A673 (cell line): ENCODE results near the gene GBGT1. TPM values are rescaled to one million over a fixed set of nuclear protein-coding genes. Genes with fewer than 3 reads are reported as not detected.

ENCODE experiments used
- BruUV-seq: library from RNA; stranded (reverse); fragments of 400-500 nt; replicated peaks from 2 replicates; lab custom pipeline; 2021; lab: Mats Ljungman, UMichigan
- CTCF ChIA-PET: fragments of 300-600 bp; sonication (Branson Sonifier 250); formaldehyde crosslinking; loops from one replicate; lab custom pipeline; 2022; ENCODE audit warnings: antibody characterized with exemption; lab: Charles Lee
- POLR2A ChIA-PET: fragments of 300-600 bp; sonication (Branson Sonifier 250); formaldehyde crosslinking; loops from one replicate; lab custom pipeline; 2022; ENCODE audit warnings: antibody characterized with exemption; ENCODE audit not compliant: low non-redundant PET; lab: Charles Lee
- DNase-seq: peaks from one replicate; pipeline ENCODE4 v3.0.0-alpha.2; 2015; ENCODE audit warnings: low spot score
- H3K27ac ChIP-seq: fragments of 200-600 bp; sonication (generic); 2 replicates; pipeline ENCODE4 v1.5.1; 2016; ENCODE audit warnings: mixed run types, low read depth, mild to moderate bottlenecking, mixed read lengths, antibody characterized with exemption, low read length; ENCODE audit not compliant: poor library complexity, severe bottlenecking
- H3K27me3 ChIP-seq: fragments of 200-600 bp; sonication (generic); replicated peaks from 2 replicates; pipeline ENCODE4 v1.6.1; 2017; ENCODE audit warnings: mixed run types, low read depth, mild to moderate bottlenecking, mixed read lengths, antibody characterized with exemption, low read length; ENCODE audit not compliant: insufficient read depth, poor library complexity
- H3K36me3 ChIP-seq: fragments of 200-600 bp; sonication (generic); 2 replicates; pipeline ENCODE4 v1.6.1; 2016; ENCODE audit warnings: mixed run types, mild to moderate bottlenecking, mixed read lengths, antibody characterized with exemption, low read length; ENCODE audit not compliant: insufficient read depth, poor library complexity, severe bottlenecking
- H3K4me1 ChIP-seq: fragments of 200-600 bp; sonication (generic); 2 replicates; pipeline ENCODE4 v1.6.1; 2017; ENCODE audit warnings: mixed run types, mild to moderate bottlenecking, mixed read lengths, antibody characterized with exemption, low read length; ENCODE audit not compliant: insufficient read depth, poor library complexity, severe bottlenecking
- H3K4me3 ChIP-seq: fragments of 200-600 bp; sonication (generic); 2 replicates; pipeline ENCODE4 v1.5.1; 2016; ENCODE audit warnings: low read depth, mixed run types, mild to moderate bottlenecking, mixed read lengths, low read length; ENCODE audit not compliant: poor library complexity, severe bottlenecking
- H3K9me3 ChIP-seq: fragments of 200-600 bp; sonication (generic); 2 replicates; pipeline ENCODE4 v1.6.1; 2016; ENCODE audit warnings: mixed run types, low read depth, mild to moderate bottlenecking, mixed read lengths, antibody characterized with exemption, low read length; ENCODE audit not compliant: poor library complexity, severe bottlenecking
- CTCF ChIP-seq: fragments of 300-800, 200-600 bp; sonication (generic); conservative IDR thresholded peaks from 2 replicates; pipeline ENCODE4 v1.5.1; 2017; ENCODE audit warnings: low read depth, mild to moderate bottlenecking, antibody characterized with exemption, low read length, moderate library complexity, mixed read lengths
- EZH2 ChIP-seq: fragments of 200-600 bp; sonication (generic); IDR thresholded peaks from 2 replicates; pipeline ENCODE4 v1.6.1; 2017; ENCODE audit warnings: borderline replicate concordance, low read depth, mild to moderate bottlenecking, mixed read lengths, antibody characterized with exemption, low read length; ENCODE audit not compliant: poor library complexity, severe bottlenecking
- intact Hi-C: fragments of 100-400 bp; cut with micrococcal nuclease; formaldehyde crosslinking; loops from one replicate; pipeline ENCODE4 v1.10.0; 2022; ENCODE audit not compliant: unreplicated experiment
- total RNA-seq: library from RNA; stranded (reverse); gene quantifications from 2 replicates; pipeline ENCODE4 v1.2.3, GENCODE V29; 2021

Gene GBGT1
- total RNA-seq, 1 experiment from 2014 or later, result 1.8 TPM

- peak overlapping the region; percentile 77 for H3K27ac ChIP-seq
- BruUV-seq, result no TSS peak
These were observed 15.2 kb downstream of the GBGT1 start for GRCh38 chr9:133148199-133149129.

GRCh38 chr9:133147412-133148198, 16.1 kb downstream of the GBGT1 start:
- ChIA-PET CTCF (no interaction called here), POLR2A (no interaction called here)
- DNase-seq, result peak; percentile 65
- intact Hi-C loops, result loop anchor here (1.0 to 5.0 kb wide), 2 partner anchors 44 to 105 kb away; no protein-coding TSS in a partner anchor
- BruUV-seq, result no TSS peak
- H3K27me3 ChIP-seq, result no peaks in the 10 kb centered on the region
- H3K4me3 ChIP-seq, result peak overlapping the region; percentile 74
- no peaks in the 10 kb centered on the region for H3K9me3 ChIP-seq
- peak overlapping the region; percentile 77 for H3K27ac ChIP-seq
- peaks cover 26% of the 10 kb centered on the region for H3K4me1 ChIP-seq
- TF ChIP-seq CTCF (peak; percentile 92), EZH2 (no peak)
- no peaks in the 10 kb centered on the region for H3K36me3 ChIP-seq

More at GRCh38 chr9:133148199-133149129, 15.2 kb downstream of the GBGT1 start:
- intact Hi-C loops, result loop anchor here (5.0 kb wide), 1 partner anchor 106 kb away; no protein-coding TSS in a partner anchor
- Histone ChIP-seq H3K4me1 (peaks cover 26% of the 10 kb centered on the region), H3K27me3 (no peaks in the 10 kb centered on the region), H3K36me3 (no peaks in the 10 kb centered on the region), H3K4me3 (peak overlapping the region; percentile 74), H3K9me3 (no peaks in the 10 kb centered on the region)
- CTCF ChIA-PET, result no interaction called here
- POLR2A ChIA-PET, result interaction anchor here (0.6 kb wide), 1 partner anchor 533 kb away, joined by 3 read pairs; no protein-coding TSS in a partner anchor
- peak; percentile 39 for DNase-seq
- TF ChIP-seq CTCF (no peak), EZH2 (no peak)

GRCh38 chr9:133146746-133147411, 16.8 kb downstream of the GBGT1 start:
- intact Hi-C loops, result loop anchor here (1.0 to 5.0 kb wide), 2 partner anchors 44 to 105 kb away; no protein-coding TSS in a partner anchor
- H3K4me1 ChIP-seq, result peaks cover 26% of the 10 kb centered on the region
- no TSS peak for BruUV-seq
- H3K36me3 ChIP-seq, result no peaks in the 10 kb centered on the region
- H3K9me3 ChIP-seq, result no peaks in the 10 kb centered on the region
- POLR2A ChIA-PET, result no interaction called here
- H3K4me3 ChIP-seq, result peak overlapping the region; percentile 74
- TF ChIP-seq EZH2 (no peak), CTCF (no peak)
- no peak overlapping the region for H3K27ac ChIP-seq
- CTCF ChIA-PET, result interaction anchor here (0.5 to 0.9 kb wide), 2 partner anchors 125 to 313 kb away, joined by 3 to 4 read pairs; partner anchors contain the start of gene CACFD1
- H3K27me3 ChIP-seq, result no peaks in the 10 kb centered on the region
- DNase-seq, result no peak
